B cell (primary cell): ENCODE measurements around the gene ARHGAP1. TPM values are rescaled to one million over a fixed set of nuclear protein-coding genes. Genes with fewer than 3 reads are reported as not detected.

Experiments used
- ATAC-seq: fragments of 200-7000 bp; cut with Tn5 transposase; one replicate; pipeline ENCODE4 v1.10.0; 2021; ENCODE audit warnings: low read depth, mild to moderate bottlenecking, moderate number of reproducible peaks, moderate library complexity
- CTCF ChIA-PET: fragments of 350-600 bp; sonication (Branson Sonifier 250); formaldehyde crosslinking; loops from one replicate; lab custom pipeline; 2021; ENCODE audit warnings: antibody characterized with exemption, inconsistent platforms; lab: Charles Lee
- POLR2A ChIA-PET: fragments of 350-600 bp; sonication (Branson Sonifier 250); formaldehyde crosslinking; loops from one replicate; lab custom pipeline; 2021; ENCODE audit warnings: antibody characterized with exemption; lab: Charles Lee
- DNase-seq: peaks from one replicate; pipeline ENCODE4 v3.0.0; 2013
- H2AFZ ChIP-seq: 2 replicates; pipeline ENCODE4 v1.6.1; 2012; ENCODE audit warnings: mild to moderate bottlenecking, low read depth, low read length; ENCODE audit not compliant: insufficient read depth, poor library complexity, severe bottlenecking
- H3K27ac ChIP-seq, 2 donors: 1 replicate in 1 of 2; 2 replicates in 1 of 2; pipeline ENCODE4 v1.5.1; 2012 to 2013; ENCODE audit warnings: low read length in 2 of 2, mild to moderate bottlenecking in 2 of 2, moderate library complexity in 1 of 2
- H3K27me3 ChIP-seq, 4 experiments: fragments of 200-600 bp in 1 of 4; sonication (generic) in 1 of 4; replicated peaks in 1 of 4; 1 replicate in 2 of 4; 2 replicates in 2 of 4; pipeline versions ENCODE4 v1.6.1 to v1.7.0; 2013 to 2016; ENCODE audit warnings: low read length in 3 of 4, mild to moderate bottlenecking in 2 of 4, mixed read lengths in 1 of 4, moderate library complexity in 1 of 4; ENCODE audit not compliant: insufficient read depth in 4 of 4, control insufficient read depth in 3 of 4; ENCODE audit errors: control extremely low read depth in 1 of 4
- H3K36me3 ChIP-seq, 2 experiments: replicated peaks in 1 of 2; 1 replicate in 1 of 2; 2 replicates in 1 of 2; pipeline versions ENCODE4 v1.6.1 to v1.7.1; 2013; ENCODE audit warnings: low read length in 1 of 2; ENCODE audit not compliant: insufficient read depth in 2 of 2, control insufficient read depth in 1 of 2; ENCODE audit errors: control extremely low read depth in 1 of 2, extremely low read depth in 1 of 2
- H3K4me1 ChIP-seq, 2 donors: fragments of 200-600 bp in 1 of 2; sonication (generic) in 1 of 2; 1 replicate in 1 of 2; 2 replicates in 1 of 2; pipeline versions ENCODE4 v1.5.1 to v1.6.1; 2013 to 2017; ENCODE audit warnings: low read length in 2 of 2; ENCODE audit not compliant: control insufficient read depth in 2 of 2, insufficient read depth in 2 of 2
- H3K4me2 ChIP-seq: replicated peaks from 2 replicates; pipeline ENCODE3; 2012; ENCODE audit warnings: mild to moderate bottlenecking, low read depth, low read length; ENCODE audit not compliant: poor library complexity, severe bottlenecking
- H3K4me3 ChIP-seq, 5 experiments: fragments of 200-600 bp in 1 of 5; sonication (generic) in 1 of 5; 1 replicate in 3 of 5; 2 replicates in 2 of 5; pipeline versions ENCODE4 v1.5.1 to v1.7.0; 2011 to 2016; ENCODE audit warnings: low read length in 4 of 5, mild to moderate bottlenecking in 4 of 5, low read depth in 2 of 5, control low read depth in 1 of 5, moderate library complexity in 1 of 5; ENCODE audit not compliant: insufficient read depth in 1 of 5; ENCODE audit errors: control extremely low read depth in 1 of 5, extremely low read depth in 1 of 5
- H3K79me2 ChIP-seq: fragments of 200-600 bp; sonication (generic); one replicate; pipeline ENCODE4 v1.6.0; 2016; ENCODE audit warnings: low read length; ENCODE audit not compliant: control insufficient read depth, insufficient read depth
- H3K9ac ChIP-seq: fragments of 200-600 bp; sonication (generic); 2 replicates; pipeline ENCODE4 v1.6.1; 2017; ENCODE audit warnings: mild to moderate bottlenecking, low read length, moderate library complexity
- H3K9me3 ChIP-seq, 3 donors: one replicate each; pipeline versions ENCODE4 v1.6.1 to v1.7.1; 2013; ENCODE audit warnings: low read length in 2 of 3; ENCODE audit not compliant: control insufficient read depth in 2 of 3, insufficient read depth in 1 of 3; ENCODE audit errors: control extremely low read depth in 1 of 3
- H4K20me1 ChIP-seq: 2 replicates; pipeline ENCODE4 v1.6.0; 2012; ENCODE audit warnings: mild to moderate bottlenecking, low read length; ENCODE audit not compliant: insufficient read depth, control insufficient read depth, poor library complexity, severe bottlenecking
- H3K27ac Mint-ChIP-seq: one replicate; pipeline ENCODE4 v1.8.0; 2021; ENCODE audit warnings: mixed read lengths
- H3K27me3 Mint-ChIP-seq: one replicate; pipeline ENCODE4 v1.8.0; 2021; ENCODE audit warnings: mixed read lengths
- H3K4me1 Mint-ChIP-seq: one replicate; pipeline ENCODE4 v1.8.0; 2021; ENCODE audit warnings: mixed read lengths
- H3K4me3 Mint-ChIP-seq: one replicate; pipeline ENCODE4 v1.8.0; 2021; ENCODE audit warnings: mixed read lengths
- H3K9me3 Mint-ChIP-seq: one replicate; pipeline ENCODE4 v1.8.0; 2022; ENCODE audit warnings: mixed read lengths; ENCODE audit not compliant: insufficient read depth
- EZH2 ChIP-seq: IDR thresholded peaks from 2 replicates; pipeline ENCODE4 v1.6.1; 2012; ENCODE audit warnings: borderline replicate concordance, low read depth, mild to moderate bottlenecking, moderate library complexity, low read length; ENCODE audit not compliant: insufficient read depth, poor library complexity, severe bottlenecking
- WGBS: methylation state at CpG from one replicate; pipeline ENCODE4 v1.1.5; 2013; ENCODE audit warnings: missing lambda C conversion rate; ENCODE audit not compliant: insufficient coverage; 5-methylcytosine and 5-hydroxymethylcytosine counted together
- intact Hi-C: fragments of 100-400 bp; cut with micrococcal nuclease; formaldehyde crosslinking; loops from one replicate; pipeline ENCODE4 v1.10.0; 2022
- polyA plus RNA-seq: library from polyadenylated mRNA; depleted of rRNA; stranded (reverse); fragments of >200 nt; gene quantifications from 2 replicates; pipeline ENCODE4 v1.2.3, GENCODE V29; 2012
- total RNA-seq, 2 donors: library from RNA; stranded (reverse); fragments of 120-200 nt in 1 of 2; gene quantifications; 1 replicate in 1 of 2; 2 replicates in 1 of 2; pipeline versions ENCODE4 v1.2.3 to v1.2.4, GENCODE V29; 2013 to 2022
- TF ChIP-seq, protein P1 (sequence below): fragments of 200-600 bp; IDR thresholded peaks from one replicate; pipeline ENCODE4 v1.8.0; 2022; ENCODE audit warnings: antibody characterized with exemption, mild to moderate bottlenecking

Gene ARHGAP1
- total and polyA plus RNA-seq, 2 donors (not counting 1 experiment from before 2014, with no cell fraction given), result 33.9 to 55.0 TPM

- Histone ChIP-seq H3K4me1 (no peaks in the 10 kb centered on the region), H3K9ac (no peak overlapping the region), H3K36me3 (peaks cover 7 to 58% of the 10 kb centered on the region in 2 experiments), H3K27ac (no peak overlapping the region), H4K20me1 (no peaks in the 10 kb centered on the region), H3K79me2 (no peaks in the 10 kb centered on the region), H3K9me3 (no peaks in the 10 kb centered on the region), H3K4me2 (no peak overlapping the region), H2AFZ (no peak overlapping the region), H3K27me3 (no peaks in the 10 kb centered on the region), H3K4me3 (no peak overlapping the region)
- Mint-ChIP-seq H3K9me3 (no peaks in the 10 kb centered on the region), H3K4me3 (no peak overlapping the region), H3K4me1 (no peaks in the 10 kb centered on the region), H3K27ac (no peak overlapping the region), H3K27me3 (no peaks in the 10 kb centered on the region)
- DNase-seq (no peak), ATAC-seq (no peak)
- ChIA-PET CTCF (no interaction called here), POLR2A (no interaction called here)
- intact Hi-C loops, result no loop called here
- 100% methylated on average over 1 of the region's 3 CpGs for WGBS
- TF ChIP-seq, protein P1, sequence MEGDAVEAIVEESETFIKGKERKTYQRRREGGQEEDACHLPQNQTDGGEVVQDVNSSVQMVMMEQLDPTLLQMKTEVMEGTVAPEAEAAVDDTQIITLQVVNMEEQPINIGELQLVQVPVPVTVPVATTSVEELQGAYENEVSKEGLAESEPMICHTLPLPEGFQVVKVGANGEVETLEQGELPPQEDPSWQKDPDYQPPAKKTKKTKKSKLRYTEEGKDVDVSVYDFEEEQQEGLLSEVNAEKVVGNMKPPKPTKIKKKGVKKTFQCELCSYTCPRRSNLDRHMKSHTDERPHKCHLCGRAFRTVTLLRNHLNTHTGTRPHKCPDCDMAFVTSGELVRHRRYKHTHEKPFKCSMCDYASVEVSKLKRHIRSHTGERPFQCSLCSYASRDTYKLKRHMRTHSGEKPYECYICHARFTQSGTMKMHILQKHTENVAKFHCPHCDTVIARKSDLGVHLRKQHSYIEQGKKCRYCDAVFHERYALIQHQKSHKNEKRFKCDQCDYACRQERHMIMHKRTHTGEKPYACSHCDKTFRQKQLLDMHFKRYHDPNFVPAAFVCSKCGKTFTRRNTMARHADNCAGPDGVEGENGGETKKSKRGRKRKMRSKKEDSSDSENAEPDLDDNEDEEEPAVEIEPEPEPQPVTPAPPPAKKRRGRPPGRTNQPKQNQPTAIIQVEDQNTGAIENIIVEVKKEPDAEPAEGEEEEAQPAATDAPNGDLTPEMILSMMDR, result no peak
- no peak for TF ChIP-seq EZH2
These were observed 16.1 kb downstream of the ARHGAP1 start for GRCh38 chr11:46684367-46684766.

GRCh38 chr11:46682773-46683752 is 17.4 kb downstream of the ARHGAP1 start:
- TF ChIP-seq, protein P1, result no peak
- TF ChIP-seq EZH2, result no peak
- Histone ChIP-seq H3K4me2 (no peak overlapping the region), H3K36me3 (peaks cover 5 to 60% of the 10 kb centered on the region in 2 experiments), H3K79me2 (no peaks in the 10 kb centered on the region), H2AFZ (no peak overlapping the region), H3K4me3 (no peak overlapping the region), H3K9ac (no peak overlapping the region), H3K9me3 (no peaks in the 10 kb centered on the region), H3K4me1 (no peaks in the 10 kb centered on the region), H3K27ac (no peak overlapping the region), H4K20me1 (no peaks in the 10 kb centered on the region), H3K27me3 (no peaks in the 10 kb centered on the region)
- intact Hi-C loops, result no loop called here
- Mint-ChIP-seq H3K27ac (no peak overlapping the region), H3K9me3 (no peaks in the 10 kb centered on the region), H3K27me3 (no peaks in the 10 kb centered on the region), H3K4me1 (peaks cover 2% of the 10 kb centered on the region), H3K4me3 (no peak overlapping the region)
- ATAC-seq, result no peak
- no peak for DNase-seq
- POLR2A ChIA-PET, result interaction anchor here (0.7 kb wide), 1 partner anchor 15 kb away, joined by 5 read pairs; no protein-coding TSS in a partner anchor
- CTCF ChIA-PET, result no interaction called here
- WGBS, result 94% methylated on average over 3 of the region's 11 CpGs
